ENCODE measurements around the gene GRIP1.

GRIP1 gene

DNA sequence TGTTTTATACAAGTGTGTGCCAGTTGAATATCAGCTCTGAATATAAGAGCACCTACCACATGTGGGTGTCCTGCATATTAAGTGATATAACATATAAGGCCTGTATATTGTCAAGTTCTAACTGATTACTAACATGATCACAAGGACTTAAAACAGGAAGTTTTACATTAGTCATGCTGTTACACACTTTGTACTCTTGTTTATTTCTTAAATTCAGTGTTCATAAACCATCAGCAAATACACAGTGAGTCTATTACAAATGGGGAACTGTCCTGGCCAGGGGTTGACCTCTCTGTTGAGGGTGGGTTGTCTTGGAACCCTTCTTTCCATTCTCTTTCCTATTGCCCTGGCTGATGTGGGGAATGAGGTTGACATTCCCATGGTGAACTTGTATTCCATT is 357.4 kb downstream of the GRIP1 start:
- Histone ChIP-seq H3K9ac (ENCODE audit: low read length) (no peak overlapping the region), H4K8ac (ENCODE audit: low read depth, low read length) (no peak overlapping the region), H3K79me1 (ENCODE audit: low read length) (no peaks in the 10 kb centered on the region), H2AK5ac (ENCODE audit: low read length) (no peak overlapping the region), H2BK120ac (ENCODE audit: insufficient read depth, low read length, poor library complexity) (no peak overlapping the region), H3K4ac (ENCODE audit: low read depth, low read length) (no peak overlapping the region), H3K27ac (ENCODE audit: low read depth, low read length) (no peak overlapping the region), H3K4me1 (ENCODE audit: control insufficient read depth in 1 of 2, insufficient read depth in 2 of 2, low read length in 2 of 2) (no peaks in the 10 kb centered on the region), H3K27me3 (ENCODE audit: insufficient read depth, low read length) (no peaks in the 10 kb centered on the region), H3K18ac (ENCODE audit: low read length) (no peak overlapping the region), H3K4me2 (ENCODE audit: low read length) (no peak overlapping the region), H4K91ac (ENCODE audit: low read depth, low read length) (no peak overlapping the region), H4K12ac (ENCODE audit: low read depth, low read length) (no peak overlapping the region), H3K23ac (ENCODE audit: low read length) (no peak overlapping the region), H2BK5ac (ENCODE audit: low read depth, low read length, poor library complexity) (no peak overlapping the region), H3K14ac (ENCODE audit: low read length) (no peak overlapping the region), H2BK12ac (ENCODE audit: low read length) (no peak overlapping the region), H3K36me3 (ENCODE audit: control insufficient read depth in 1 of 2, insufficient read depth in 2 of 2, low read length in 2 of 2) (no peaks in the 10 kb centered on the region), H3K4me3 (ENCODE audit: low read depth, low read length) (no peak overlapping the region), H3K79me2 (ENCODE audit: control insufficient read depth, insufficient read depth, low read length, poor library complexity) (no peaks in the 10 kb centered on the region), H2AFZ (ENCODE audit: insufficient read depth, low read length, poor library complexity) (no peak overlapping the region), H3K9me3 (ENCODE audit: insufficient read depth, low read depth, low read length) (no peaks in the 10 kb centered on the region)
- peak in 1 of 2 donors; percentile 2 for DNase-seq

DNA sequence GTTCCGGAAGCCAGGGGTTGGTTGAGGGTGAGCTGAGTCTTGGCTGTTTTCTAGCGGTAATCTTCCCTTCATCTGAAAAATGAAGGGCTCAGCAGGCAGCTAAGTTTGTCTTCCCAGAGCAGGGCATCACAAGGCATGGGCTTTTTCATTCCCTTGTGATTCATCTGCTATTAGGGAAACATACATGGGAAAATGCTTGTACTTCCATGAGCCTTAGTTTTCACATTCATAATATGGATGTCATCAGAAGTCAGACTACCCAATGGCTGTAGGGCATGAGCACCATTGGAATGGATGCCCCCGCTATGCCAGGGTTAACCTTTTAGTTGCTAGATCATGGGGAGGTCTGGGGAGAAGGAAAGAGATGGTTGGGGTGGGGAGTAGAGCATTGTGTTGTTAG is 357.9 kb downstream of the GRIP1 start:
- no peak overlapping the region for H2AFZ ChIP-seq (ENCODE audit: insufficient read depth, low read length, poor library complexity)
- H3K4ac ChIP-seq (ENCODE audit: low read depth, low read length) = no peak overlapping the region
- no peak overlapping the region for H2AK5ac ChIP-seq (ENCODE audit: low read length)
- no peak overlapping the region for H3K4me2 ChIP-seq (ENCODE audit: low read length)
- no peaks in the 10 kb centered on the region for H3K9me3 ChIP-seq (ENCODE audit: insufficient read depth, low read depth, low read length)
- H2BK5ac ChIP-seq (ENCODE audit: low read depth, low read length, poor library complexity) = no peak overlapping the region
- no peak overlapping the region for H3K14ac ChIP-seq (ENCODE audit: low read length)
- H2BK12ac ChIP-seq (ENCODE audit: low read length) = no peak overlapping the region
- no peaks in the 10 kb centered on the region for H3K79me1 ChIP-seq (ENCODE audit: low read length)
- no peak overlapping the region for H3K27ac ChIP-seq (ENCODE audit: low read depth, low read length)
- no peak overlapping the region for H3K4me3 ChIP-seq (ENCODE audit: low read depth, low read length)
- no peak overlapping the region for H4K12ac ChIP-seq (ENCODE audit: low read depth, low read length)
- H3K18ac ChIP-seq (ENCODE audit: low read length) = no peak overlapping the region
- H4K91ac ChIP-seq (ENCODE audit: low read depth, low read length) = no peak overlapping the region
- no peak overlapping the region for H4K8ac ChIP-seq (ENCODE audit: low read depth, low read length)
- no peak overlapping the region for H2BK120ac ChIP-seq (ENCODE audit: insufficient read depth, low read length, poor library complexity)
- no peaks in the 10 kb centered on the region for H3K79me2 ChIP-seq (ENCODE audit: control insufficient read depth, insufficient read depth, low read length, poor library complexity)
- no peaks in the 10 kb centered on the region for H3K36me3 ChIP-seq (ENCODE audit: control insufficient read depth in 1 of 2, insufficient read depth in 2 of 2, low read length in 2 of 2)
- no peak for DNase-seq
- WGBS (ENCODE audit: extremely low coverage, insufficient coverage, insufficient read length) = no CpG with 5 or more reads among the region's 3 CpGs
- no peaks in the 10 kb centered on the region for H3K4me1 ChIP-seq (ENCODE audit: control insufficient read depth in 1 of 2, insufficient read depth in 2 of 2, low read length in 2 of 2)
- H3K9ac ChIP-seq (ENCODE audit: low read length) = no peak overlapping the region
- no peaks in the 10 kb centered on the region for H3K27me3 ChIP-seq (ENCODE audit: insufficient read depth, low read length)
- no peak overlapping the region for H3K23ac ChIP-seq (ENCODE audit: low read length)

DNA sequence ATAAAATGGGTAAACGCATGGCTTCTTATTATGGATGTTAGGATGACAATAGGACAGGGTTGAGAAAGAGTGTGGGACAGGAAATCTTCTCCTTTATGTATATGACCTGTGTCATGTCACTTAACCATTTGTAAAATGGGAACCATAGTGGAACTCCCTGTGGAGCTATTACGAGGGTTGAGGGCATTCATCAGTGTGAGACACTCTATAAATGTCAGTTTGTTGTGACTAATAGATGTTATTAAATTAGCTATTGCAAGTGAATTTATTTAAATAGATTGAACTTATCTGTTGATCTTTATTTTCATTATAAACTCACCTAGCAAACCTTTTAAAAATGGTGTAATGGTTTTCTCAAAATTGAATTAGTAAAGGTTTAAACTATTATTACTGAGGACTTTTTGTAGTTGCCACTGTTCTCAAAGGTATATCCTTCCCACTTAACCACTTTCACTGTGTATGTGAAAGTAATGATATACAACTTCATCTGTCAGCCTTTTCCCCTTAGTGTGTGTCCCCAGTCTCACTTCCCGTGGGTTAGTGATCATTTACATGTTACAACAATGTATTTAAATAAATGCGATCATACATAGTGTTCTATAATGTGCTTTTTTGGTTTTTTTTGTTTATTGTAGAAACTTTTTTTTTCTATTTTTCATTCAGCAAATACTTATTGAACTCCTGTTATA is 359.5 kb downstream of the GRIP1 start:
- Histone ChIP-seq H3K14ac (ENCODE audit: low read length) (no peak overlapping the region), H2BK12ac (ENCODE audit: low read length) (no peak overlapping the region), H3K4ac (ENCODE audit: low read depth, low read length) (no peak overlapping the region), H4K91ac (ENCODE audit: low read depth, low read length) (no peak overlapping the region), H2AK5ac (ENCODE audit: low read length) (no peak overlapping the region), H3K27me3 (ENCODE audit: insufficient read depth, low read length) (no peaks in the 10 kb centered on the region), H3K27ac (ENCODE audit: low read depth, low read length) (no peak overlapping the region), H4K12ac (ENCODE audit: low read depth, low read length) (no peak overlapping the region), H3K79me2 (ENCODE audit: control insufficient read depth, insufficient read depth, low read length, poor library complexity) (no peaks in the 10 kb centered on the region), H3K4me2 (ENCODE audit: low read length) (no peak overlapping the region), H3K79me1 (ENCODE audit: low read length) (no peaks in the 10 kb centered on the region), H2AFZ (ENCODE audit: insufficient read depth, low read length, poor library complexity) (no peak overlapping the region), H2BK120ac (ENCODE audit: insufficient read depth, low read length, poor library complexity) (no peak overlapping the region), H3K36me3 (ENCODE audit: control insufficient read depth in 1 of 2, insufficient read depth in 2 of 2, low read length in 2 of 2) (no peaks in the 10 kb centered on the region), H3K4me1 (ENCODE audit: control insufficient read depth in 1 of 2, insufficient read depth in 2 of 2, low read length in 2 of 2) (no peaks in the 10 kb centered on the region), H4K8ac (ENCODE audit: low read depth, low read length) (no peak overlapping the region), H3K23ac (ENCODE audit: low read length) (no peak overlapping the region), H3K9me3 (ENCODE audit: insufficient read depth, low read depth, low read length) (no peaks in the 10 kb centered on the region), H2BK5ac (ENCODE audit: low read depth, low read length, poor library complexity) (no peak overlapping the region), H3K9ac (ENCODE audit: low read length) (no peak overlapping the region), H3K4me3 (ENCODE audit: low read depth, low read length) (no peak overlapping the region), H3K18ac (ENCODE audit: low read length) (no peak overlapping the region)
- no peak for DNase-seq
- WGBS (ENCODE audit: extremely low coverage, insufficient coverage, insufficient read length) = no CpG with 5 or more reads among the region's 4 CpGs

DNA sequence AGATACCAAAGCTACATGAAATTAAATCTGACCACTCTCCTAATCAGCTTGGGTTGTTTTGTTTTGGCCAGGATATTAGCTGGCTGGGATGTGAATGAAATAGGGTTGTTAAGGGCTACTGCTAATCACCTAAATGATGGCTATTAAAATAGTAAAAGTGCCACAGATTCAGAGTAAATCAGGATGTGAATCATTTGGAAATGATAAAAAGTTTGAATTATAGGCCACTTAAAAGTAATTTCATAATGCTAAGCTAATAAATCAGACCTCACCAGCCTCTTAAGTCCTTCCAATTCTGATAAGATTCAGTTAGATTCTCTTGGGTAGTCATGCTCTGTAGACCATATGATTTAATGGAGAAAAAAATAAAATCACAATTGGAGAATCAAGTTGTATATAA is 364.6 kb downstream of the GRIP1 start:
- no peak overlapping the region for H3K18ac ChIP-seq (ENCODE audit: low read length)
- no peak overlapping the region for H4K8ac ChIP-seq (ENCODE audit: low read depth, low read length)
- no peak overlapping the region for H4K12ac ChIP-seq (ENCODE audit: low read depth, low read length)
- no peaks in the 10 kb centered on the region for H3K9me3 ChIP-seq (ENCODE audit: insufficient read depth, low read depth, low read length)
- H3K4me1 ChIP-seq (ENCODE audit: control insufficient read depth in 1 of 2, insufficient read depth in 2 of 2, low read length in 2 of 2) = no peaks in the 10 kb centered on the region
- H2BK5ac ChIP-seq (ENCODE audit: low read depth, low read length, poor library complexity) = no peak overlapping the region
- H2AFZ ChIP-seq (ENCODE audit: insufficient read depth, low read length, poor library complexity) = no peak overlapping the region
- no peak overlapping the region for H3K9ac ChIP-seq (ENCODE audit: low read length)
- H2BK12ac ChIP-seq (ENCODE audit: low read length) = no peak overlapping the region
- H3K36me3 ChIP-seq (ENCODE audit: control insufficient read depth in 1 of 2, insufficient read depth in 2 of 2, low read length in 2 of 2) = peaks cover 0 to 2% of the 10 kb centered on the region in 2 experiments
- H2AK5ac ChIP-seq (ENCODE audit: low read length) = no peak overlapping the region
- DNase-seq = no peak
- H3K27me3 ChIP-seq (ENCODE audit: insufficient read depth, low read length) = no peaks in the 10 kb centered on the region
- H3K4ac ChIP-seq (ENCODE audit: low read depth, low read length) = no peak overlapping the region
- no peak overlapping the region for H3K14ac ChIP-seq (ENCODE audit: low read length)
- no peaks in the 10 kb centered on the region for H3K79me2 ChIP-seq (ENCODE audit: control insufficient read depth, insufficient read depth, low read length, poor library complexity)
- H3K23ac ChIP-seq (ENCODE audit: low read length) = no peak overlapping the region
- H4K91ac ChIP-seq (ENCODE audit: low read depth, low read length) = no peak overlapping the region
- no peaks in the 10 kb centered on the region for H3K79me1 ChIP-seq (ENCODE audit: low read length)
- no peak overlapping the region for H3K4me3 ChIP-seq (ENCODE audit: low read depth, low read length)
- H3K4me2 ChIP-seq (ENCODE audit: low read length) = no peak overlapping the region
- H2BK120ac ChIP-seq (ENCODE audit: insufficient read depth, low read length, poor library complexity) = no peak overlapping the region
- no peak overlapping the region for H3K27ac ChIP-seq (ENCODE audit: low read depth, low read length)

Data from trophoblast cell (in vitro differentiated cells and primary cell).